ENCODE results near the gene CHST9.
"Not testable (repeated sequence)": the region's sequence is repeated elsewhere in the genome, so short reads cannot be mapped to it uniquely, and the experiment has no call there.

Gene CHST9, protein sequence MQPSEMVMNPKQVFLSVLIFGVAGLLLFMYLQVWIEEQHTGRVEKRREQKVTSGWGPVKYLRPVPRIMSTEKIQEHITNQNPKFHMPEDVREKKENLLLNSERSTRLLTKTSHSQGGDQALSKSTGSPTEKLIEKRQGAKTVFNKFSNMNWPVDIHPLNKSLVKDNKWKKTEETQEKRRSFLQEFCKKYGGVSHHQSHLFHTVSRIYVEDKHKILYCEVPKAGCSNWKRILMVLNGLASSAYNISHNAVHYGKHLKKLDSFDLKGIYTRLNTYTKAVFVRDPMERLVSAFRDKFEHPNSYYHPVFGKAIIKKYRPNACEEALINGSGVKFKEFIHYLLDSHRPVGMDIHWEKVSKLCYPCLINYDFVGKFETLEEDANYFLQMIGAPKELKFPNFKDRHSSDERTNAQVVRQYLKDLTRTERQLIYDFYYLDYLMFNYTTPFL

DNA sequence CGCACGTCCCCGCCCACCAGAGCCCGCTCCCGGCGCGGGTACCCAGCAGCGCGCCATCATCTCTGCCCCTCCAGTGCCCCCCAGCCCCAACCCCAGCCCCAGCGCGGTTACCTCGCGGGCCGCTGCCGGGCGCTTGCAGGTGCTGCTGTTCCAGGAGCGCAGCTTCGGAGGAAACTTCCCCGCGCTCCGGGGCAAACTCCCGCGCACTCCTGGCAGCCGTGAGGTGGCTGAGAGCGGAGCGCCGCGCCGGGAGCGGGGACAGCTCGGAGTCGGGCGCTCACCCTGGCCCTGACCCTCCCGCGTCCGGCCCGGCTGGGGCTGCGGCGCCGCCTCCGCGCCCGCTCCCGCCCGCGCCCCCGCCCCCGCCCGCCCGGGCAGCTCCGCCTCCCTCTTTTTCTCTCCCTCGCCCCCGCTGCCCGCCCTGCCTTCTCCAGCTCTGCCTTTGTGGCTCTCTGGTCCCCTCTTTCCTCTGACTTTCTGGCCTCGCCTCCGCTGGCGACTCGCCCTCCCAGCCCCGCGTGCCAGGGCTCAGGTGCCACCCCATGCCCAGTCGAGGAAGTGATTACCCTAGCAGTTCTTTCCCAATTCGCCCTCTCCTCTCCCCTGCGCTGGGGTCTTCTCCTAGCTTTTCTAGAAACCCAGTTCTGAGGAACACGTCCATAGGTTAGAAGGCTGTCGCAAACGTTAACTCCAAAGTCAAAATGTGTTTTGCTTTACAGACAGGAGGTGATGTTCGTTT is at the start of gene CHST9:
TSS of gene CHST9 (minus strand) at position 284 of the 739 bp plus-strand sequence. CDS start 42,499 bp downstream, outside the sequence.
- TF ChIP-seq, protein P1, sequence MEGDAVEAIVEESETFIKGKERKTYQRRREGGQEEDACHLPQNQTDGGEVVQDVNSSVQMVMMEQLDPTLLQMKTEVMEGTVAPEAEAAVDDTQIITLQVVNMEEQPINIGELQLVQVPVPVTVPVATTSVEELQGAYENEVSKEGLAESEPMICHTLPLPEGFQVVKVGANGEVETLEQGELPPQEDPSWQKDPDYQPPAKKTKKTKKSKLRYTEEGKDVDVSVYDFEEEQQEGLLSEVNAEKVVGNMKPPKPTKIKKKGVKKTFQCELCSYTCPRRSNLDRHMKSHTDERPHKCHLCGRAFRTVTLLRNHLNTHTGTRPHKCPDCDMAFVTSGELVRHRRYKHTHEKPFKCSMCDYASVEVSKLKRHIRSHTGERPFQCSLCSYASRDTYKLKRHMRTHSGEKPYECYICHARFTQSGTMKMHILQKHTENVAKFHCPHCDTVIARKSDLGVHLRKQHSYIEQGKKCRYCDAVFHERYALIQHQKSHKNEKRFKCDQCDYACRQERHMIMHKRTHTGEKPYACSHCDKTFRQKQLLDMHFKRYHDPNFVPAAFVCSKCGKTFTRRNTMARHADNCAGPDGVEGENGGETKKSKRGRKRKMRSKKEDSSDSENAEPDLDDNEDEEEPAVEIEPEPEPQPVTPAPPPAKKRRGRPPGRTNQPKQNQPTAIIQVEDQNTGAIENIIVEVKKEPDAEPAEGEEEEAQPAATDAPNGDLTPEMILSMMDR (IDR thresholded peaks at IDR 0.05; ENCODE audit: control insufficient read depth, extremely low read depth, insufficient read depth): peak; percentile 4; the same call in 1 of the 2 replicates
- H3K4me3 ChIP-seq (ENCODE audit: low read depth, low read length): no peak within 1 kb of the TSS
- DNase-seq (ENCODE audit: low read depth): no peak

DNA sequence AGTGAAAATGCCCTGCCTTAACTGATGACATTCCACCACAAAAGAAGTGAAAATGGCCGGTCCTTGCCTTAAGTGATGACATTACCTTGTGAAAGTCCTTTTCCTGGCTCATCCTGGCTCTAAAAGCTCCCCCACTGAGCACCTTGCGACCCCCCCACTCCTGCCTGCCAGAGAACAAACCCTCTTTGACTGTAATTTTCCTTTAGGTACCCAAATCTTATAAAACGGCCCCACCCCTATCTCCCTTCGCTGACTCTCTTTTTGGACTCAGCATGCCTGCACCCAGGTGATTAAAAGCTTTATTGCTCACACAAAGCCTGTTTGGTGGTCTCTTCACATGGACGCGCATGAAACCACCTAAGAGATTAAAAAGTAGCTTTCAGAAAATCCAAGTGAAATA is 47.2 kb upstream of the CHST9 start:
- not testable (repeated sequence) for DNase-seq (ENCODE audit: low read depth)

DNA sequence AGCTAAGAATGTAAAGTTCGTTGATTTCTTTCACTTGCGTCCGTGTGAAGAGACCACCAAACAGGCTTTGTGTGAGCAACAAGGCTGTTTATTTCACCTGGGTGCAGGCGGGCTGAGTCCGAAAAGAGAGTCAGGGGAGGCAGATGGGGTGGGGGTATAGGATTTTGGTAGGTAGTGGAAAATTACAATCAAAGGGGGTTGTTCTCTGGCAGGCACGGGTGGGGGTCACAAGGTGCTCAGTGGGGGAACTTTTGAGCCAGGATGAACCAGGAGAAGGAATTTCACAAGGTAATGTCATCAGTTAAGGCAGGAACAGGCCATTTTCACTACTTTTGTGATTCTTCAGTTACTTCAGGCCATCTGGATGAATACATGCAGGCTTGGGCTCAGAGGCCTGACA is 46.6 kb upstream of the CHST9 start:
- not testable (repeated sequence) for DNase-seq (ENCODE audit: low read depth); H3K4me3 ChIP-seq (ENCODE audit: low read depth, low read length)

More for the DNA sequence above, 47.2 kb upstream of the CHST9 start:
- H3K4me3 ChIP-seq (ENCODE audit: low read depth, low read length): not testable (repeated sequence)

DNA sequence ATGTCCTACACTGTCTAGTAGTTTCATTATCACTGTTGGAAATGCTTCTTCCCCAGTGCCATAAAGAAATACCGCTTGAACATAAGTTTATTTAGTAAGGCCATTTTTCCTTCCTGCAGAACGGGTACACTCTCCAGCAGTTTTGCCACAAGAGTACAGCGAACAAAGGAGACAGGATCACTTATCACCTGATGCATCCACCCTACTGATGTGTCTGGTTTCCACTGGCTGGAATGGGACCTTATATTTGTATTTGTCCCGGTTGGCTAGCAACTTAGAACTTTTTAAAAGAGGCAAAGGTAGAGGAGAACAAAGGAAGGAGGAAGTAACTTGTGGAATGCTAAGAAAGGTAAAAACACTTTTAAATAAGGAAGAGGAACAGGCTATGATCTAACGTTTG is 46.1 kb upstream of the CHST9 start:
- DNase-seq (ENCODE audit: low read depth); H3K4me3 ChIP-seq (ENCODE audit: low read depth, low read length): not testable (repeated sequence)

DNA sequence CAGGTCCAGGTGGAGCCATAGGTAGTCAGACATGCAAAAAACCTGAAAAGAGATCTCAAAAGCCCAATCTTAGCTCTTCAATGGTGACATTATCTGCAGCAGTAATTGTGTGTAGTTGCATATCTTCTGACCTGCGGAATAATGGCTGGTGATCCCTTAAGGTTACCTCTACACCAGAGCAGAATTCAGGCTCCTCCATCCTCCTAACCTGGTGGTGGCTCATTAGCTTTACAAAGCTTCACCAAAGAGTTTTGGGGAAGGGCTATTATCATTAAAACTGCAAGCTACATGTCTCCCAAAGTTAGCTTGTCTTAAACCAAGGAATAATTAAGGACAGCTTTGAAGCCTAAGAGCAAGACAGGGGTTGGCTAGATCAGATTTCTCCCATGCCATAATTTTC is 42.6 kb upstream of the CHST9 start:
- no peak for DNase-seq (ENCODE audit: low read depth)
- TF ChIP-seq, protein P1 (IDR thresholded peaks at IDR 0.05; ENCODE audit: control insufficient read depth, extremely low read depth, insufficient read depth): no peak

DNA sequence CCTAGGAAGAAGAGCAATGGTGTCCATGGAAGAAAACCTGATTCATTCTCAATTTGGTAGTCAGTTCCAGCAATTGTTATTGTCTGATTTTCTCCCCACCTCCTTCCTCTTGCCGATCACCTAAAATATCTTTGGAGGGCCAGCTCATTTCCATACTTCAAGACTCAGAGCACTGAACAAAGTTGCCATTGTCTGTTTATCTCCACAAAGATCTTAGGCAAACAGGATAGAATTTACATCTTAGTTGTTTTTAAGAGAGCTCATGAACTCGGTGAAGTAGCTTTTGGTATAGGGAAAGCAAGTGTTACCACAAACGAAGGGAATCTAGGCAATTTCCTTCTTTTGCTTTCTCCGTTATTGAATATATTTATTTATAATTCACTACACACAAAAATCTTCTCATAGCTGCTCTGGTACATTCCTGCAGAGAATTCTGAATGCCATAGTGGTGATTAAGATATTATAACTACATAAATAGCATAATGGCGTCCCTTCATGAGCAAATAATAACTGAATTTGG is 41.5 kb upstream of the CHST9 start:
- TF ChIP-seq, protein P1 (IDR thresholded peaks at IDR 0.05; ENCODE audit: control insufficient read depth, extremely low read depth, insufficient read depth): no peak
- no peak for DNase-seq (ENCODE audit: low read depth)
- no peak overlapping the region for H3K4me3 ChIP-seq (ENCODE audit: low read depth, low read length)

More for the DNA sequence above, 42.6 kb upstream of the CHST9 start:
- H3K4me3 ChIP-seq (ENCODE audit: low read depth, low read length): no peak overlapping the region

DNA sequence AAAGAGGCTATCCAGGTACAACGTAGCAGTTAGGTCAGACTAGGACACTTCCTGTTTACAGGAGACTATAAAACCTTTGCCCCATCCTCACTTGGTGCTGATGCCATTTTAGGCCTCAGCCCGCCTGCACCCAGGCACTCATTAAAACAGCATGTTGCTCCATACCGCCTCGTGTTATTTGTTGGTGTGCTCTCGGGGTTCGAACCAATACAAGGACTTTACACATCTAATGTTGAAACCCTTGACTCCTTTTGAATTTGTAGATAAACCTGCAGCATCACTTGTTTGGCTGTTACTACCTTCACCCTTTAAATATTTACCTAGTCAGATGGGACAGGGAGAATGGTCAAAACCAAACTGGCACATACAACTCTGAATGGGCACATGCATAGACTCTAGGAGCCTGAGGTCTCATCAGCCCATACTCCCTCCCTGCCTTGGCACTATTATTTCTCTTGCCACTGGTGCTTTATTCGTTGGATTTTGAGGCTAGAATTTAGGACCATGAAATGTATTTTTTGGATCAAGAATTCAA is 40.9 kb upstream of the CHST9 start:
- H3K4me3 ChIP-seq (ENCODE audit: low read depth, low read length): no peak overlapping the region
- no peak for DNase-seq (ENCODE audit: low read depth)
- TF ChIP-seq, protein P1 (IDR thresholded peaks at IDR 0.05; ENCODE audit: control insufficient read depth, extremely low read depth, insufficient read depth): no peak

DNA sequence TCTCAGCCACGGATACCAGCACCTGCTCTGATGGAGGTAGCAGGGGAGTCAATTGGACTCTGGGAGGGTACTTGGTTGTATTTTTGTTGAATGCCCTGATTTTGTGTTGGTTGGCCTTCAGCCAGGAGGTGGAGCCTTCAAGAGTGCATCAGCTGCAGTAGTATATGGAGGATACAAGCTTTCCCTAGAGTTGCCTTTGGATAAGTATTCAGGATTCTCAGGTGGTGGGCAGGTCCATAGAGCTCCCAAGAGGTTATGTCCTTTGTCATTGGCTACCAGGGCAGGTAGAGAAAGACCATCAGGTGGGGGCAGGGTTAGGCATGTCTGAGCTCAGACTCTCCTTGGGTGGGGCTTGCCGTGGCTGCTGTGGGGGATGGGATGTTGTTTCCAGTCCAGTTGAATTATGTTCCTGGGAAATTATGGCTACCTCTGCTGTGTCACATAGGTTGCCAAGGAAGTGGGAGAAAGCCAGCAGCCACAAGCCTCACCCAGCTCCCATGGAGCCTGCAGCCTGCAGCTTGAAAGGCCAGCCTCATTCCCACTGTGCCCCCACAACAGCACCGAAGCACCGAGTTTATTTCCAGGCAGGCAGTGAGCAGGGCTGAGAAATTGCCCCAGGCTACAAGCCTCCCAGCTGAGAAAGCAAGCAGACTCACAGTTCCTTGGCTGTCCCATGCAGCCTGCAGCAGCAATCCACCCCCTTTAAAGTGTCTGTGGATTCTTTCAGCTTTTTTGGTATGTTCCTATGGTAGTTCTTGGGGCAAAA is 38.6 kb upstream of the CHST9 start:
- DNase-seq (ENCODE audit: low read depth): no peak
- no peak overlapping the region for H3K4me3 ChIP-seq (ENCODE audit: low read depth, low read length)
- TF ChIP-seq, protein P1 (IDR thresholded peaks at IDR 0.05; ENCODE audit: control insufficient read depth, extremely low read depth, insufficient read depth): no peak

Data from LNCaP clone FGC (cell line).